GM10248 (cell line): Measurements from ENCODE around the gene NHLH1.

Experiments used
- CTCF ChIA-PET: fragments of 300-600 bp; sonication (Branson Sonifier 250); formaldehyde crosslinking; extraction: SDS; loops from one replicate; lab custom pipeline; 2021; ENCODE audit warnings: antibody characterized with exemption; lab: Yijun Ruan, JAX
- POLR2A ChIA-PET: fragments of 350-650 bp; sonication (Branson Sonifier 250); formaldehyde crosslinking; extraction: SDS; loops from one replicate; lab custom pipeline; 2020; ENCODE audit warnings: antibody characterized with exemption; lab: Yijun Ruan, JAX
- DNase-seq: peaks from one replicate; pipeline ENCODE4 v3.0.0; 2012; ENCODE audit errors: extremely low spot score
- CTCF ChIP-seq: IDR thresholded peaks from 2 replicates; pipeline ENCODE4 v1.5.1; 2012; ENCODE audit warnings: mild to moderate bottlenecking, low read depth; ENCODE audit errors: extremely low read depth, missing control alignments, control extremely low read depth

NHLH1 gene

GRCh38 chr1:160400223-160400645 is 33.4 kb downstream of the NHLH1 start, which contains the start of gene VANGL2:
Gene VANGL2 (plus strand): TSS chr1:160400564. CDS start chr1:160415838, 15,274 bp downstream.
- TF ChIP-seq CTCF, result no peak
- POLR2A ChIA-PET, result no interaction called here
- DNase-seq, result peak; percentile 66
- CTCF ChIA-PET, result interaction anchor here (0.9 kb wide), 1 partner anchor 24 kb away, joined by 3 read pairs; no protein-coding TSS in a partner anchor

DNA sequence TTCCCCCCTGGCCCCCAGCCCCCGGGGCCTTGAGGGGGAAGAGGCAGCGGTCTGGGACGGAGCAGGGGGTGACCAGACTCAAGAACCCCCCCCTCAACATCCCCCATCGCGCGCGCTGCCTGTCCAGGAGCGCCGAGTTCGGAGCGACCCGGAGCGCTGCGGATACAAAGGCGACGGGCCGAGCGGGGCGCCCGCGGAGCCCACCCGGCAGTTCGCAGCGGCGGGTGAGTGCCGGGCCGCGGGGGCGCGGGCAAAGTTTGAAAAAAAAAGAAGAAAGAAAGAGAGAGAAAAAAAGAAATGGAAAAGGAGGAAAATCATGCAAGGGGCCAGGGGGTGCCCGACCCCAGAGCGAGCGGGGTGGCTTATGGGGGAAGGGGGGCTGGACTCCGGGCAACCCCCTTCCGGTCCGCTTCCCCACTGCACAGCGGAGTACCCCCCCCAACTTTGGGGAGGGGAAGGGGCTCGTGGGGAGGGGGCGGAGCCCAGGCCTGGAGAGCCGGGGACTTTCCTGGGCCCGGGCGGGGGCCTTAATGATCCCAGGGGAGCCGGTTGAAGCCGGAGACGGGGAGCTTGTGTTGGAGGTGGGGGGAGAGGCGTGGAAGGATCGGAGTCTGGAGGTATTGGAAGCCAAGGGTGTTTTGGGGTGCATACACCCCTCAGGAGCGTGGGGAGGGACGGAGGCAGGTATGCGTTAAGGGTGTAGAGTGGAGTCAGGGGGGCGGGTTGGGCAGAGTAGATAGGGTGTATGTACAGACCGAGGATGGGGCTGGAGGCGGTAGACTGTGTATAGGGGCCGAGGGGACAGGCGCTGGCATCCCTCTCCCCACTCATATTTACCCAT is 34.0 kb downstream of the NHLH1 start:
- POLR2A ChIA-PET, result no interaction called here
- no peak for TF ChIP-seq CTCF
- DNase-seq, result no peak
- CTCF ChIA-PET, result interaction anchor here (0.9 kb wide), 1 partner anchor 24 kb away, joined by 3 read pairs; no protein-coding TSS in a partner anchor

- POLR2A ChIA-PET, result no interaction called here
- CTCF ChIA-PET, result interaction anchor here (1.1 kb wide), 1 partner anchor 25 kb away, joined by 4 read pairs; no protein-coding TSS in a partner anchor
- TF ChIP-seq CTCF, result no peak
- DNase-seq, result no peak
Observed at GRCh38 chr1:160401487-160401805, 34.6 kb downstream of the NHLH1 start.

DNA sequence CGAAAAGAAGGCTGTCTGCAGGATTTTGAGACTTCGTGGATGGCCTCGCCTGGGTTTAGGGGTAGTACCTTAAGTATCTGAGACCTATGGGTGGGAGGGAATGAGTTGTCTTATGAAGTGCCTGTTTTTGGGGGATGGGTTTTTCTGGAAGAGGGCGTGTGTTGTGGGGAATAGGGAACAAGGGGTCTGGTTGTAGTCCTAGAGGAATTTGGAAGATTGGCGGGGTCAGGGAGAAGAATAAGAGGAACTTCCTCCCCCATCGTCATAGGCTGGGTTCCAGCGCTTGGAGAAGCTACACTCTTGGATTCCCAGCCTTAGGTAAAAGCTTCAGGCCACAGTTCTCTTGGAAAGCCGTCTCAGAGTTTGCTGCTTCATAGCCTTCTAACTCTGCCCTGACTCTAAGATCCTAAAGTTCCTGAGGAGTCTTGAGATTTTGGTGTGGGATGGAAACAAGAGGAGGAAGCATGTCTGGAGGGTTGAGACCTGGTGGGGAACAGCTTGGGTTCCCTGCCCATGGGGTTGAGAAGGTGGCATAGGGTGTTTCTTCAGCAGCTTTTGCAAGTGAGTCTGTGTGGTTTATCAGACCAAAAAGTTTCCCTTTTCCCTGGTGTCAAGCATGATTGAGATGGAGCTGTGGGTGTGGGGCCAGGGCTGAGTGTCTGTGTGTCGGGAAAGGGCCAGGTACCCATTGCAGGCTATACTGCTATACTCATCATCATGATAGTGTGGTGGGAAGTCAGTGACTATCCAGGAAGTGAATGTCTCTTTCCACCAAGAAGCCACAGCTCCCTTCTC is 35.3 kb downstream of the NHLH1 start:
- TF ChIP-seq CTCF, result no peak
- CTCF ChIA-PET, result interaction anchor here (0.7 to 1.1 kb wide), 2 partner anchors 8 to 26 kb away, joined by 3 to 4 read pairs; no protein-coding TSS in a partner anchor
- POLR2A ChIA-PET, result no interaction called here
- DNase-seq, result no peak

DNA sequence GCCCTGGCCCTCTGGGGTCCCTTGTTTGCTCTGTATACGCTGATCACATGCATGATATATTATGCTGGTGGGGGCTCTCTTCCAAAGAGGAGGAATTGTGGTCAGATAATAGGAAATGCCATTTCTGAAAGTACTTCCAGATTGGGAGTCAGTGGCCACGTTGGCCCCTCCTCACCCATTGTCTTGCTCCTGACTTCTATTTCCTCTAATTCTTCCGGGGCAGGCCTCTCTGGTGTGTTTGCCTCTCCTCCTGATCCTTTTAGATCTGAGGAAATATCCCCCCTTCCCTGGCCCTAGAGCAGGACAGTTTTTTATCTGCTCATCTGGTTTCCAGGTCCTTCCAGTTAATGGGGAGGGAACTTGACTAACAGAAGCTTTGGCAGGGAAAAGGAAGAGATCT is 36.4 kb downstream of the NHLH1 start:
- CTCF ChIA-PET, result no interaction called here
- no peak for TF ChIP-seq CTCF
- POLR2A ChIA-PET, result no interaction called here
- no peak for DNase-seq

GRCh38 chr1:160404094-160404493 is 37.2 kb downstream of the NHLH1 start:
- DNase-seq, result no peak
- ChIA-PET POLR2A (no interaction called here), CTCF (interaction anchor here (1.4 kb wide), 1 partner anchor 17 kb away, joined by 4 read pairs; no protein-coding TSS in a partner anchor)
- TF ChIP-seq CTCF, result no peak
